NCI-H1105 (cell line): ENCODE results near the gene PTPN7.
"Not testable (repeated sequence)": the region's sequence is repeated elsewhere in the genome, so short reads cannot be mapped to it uniquely, and the experiment has no call there.

Experiments
- DNase-seq: peaks from one replicate; lab custom pipeline; 2025; lab: John Stamatoyannopoulos, UW

The PTPN7 gene

DNA sequence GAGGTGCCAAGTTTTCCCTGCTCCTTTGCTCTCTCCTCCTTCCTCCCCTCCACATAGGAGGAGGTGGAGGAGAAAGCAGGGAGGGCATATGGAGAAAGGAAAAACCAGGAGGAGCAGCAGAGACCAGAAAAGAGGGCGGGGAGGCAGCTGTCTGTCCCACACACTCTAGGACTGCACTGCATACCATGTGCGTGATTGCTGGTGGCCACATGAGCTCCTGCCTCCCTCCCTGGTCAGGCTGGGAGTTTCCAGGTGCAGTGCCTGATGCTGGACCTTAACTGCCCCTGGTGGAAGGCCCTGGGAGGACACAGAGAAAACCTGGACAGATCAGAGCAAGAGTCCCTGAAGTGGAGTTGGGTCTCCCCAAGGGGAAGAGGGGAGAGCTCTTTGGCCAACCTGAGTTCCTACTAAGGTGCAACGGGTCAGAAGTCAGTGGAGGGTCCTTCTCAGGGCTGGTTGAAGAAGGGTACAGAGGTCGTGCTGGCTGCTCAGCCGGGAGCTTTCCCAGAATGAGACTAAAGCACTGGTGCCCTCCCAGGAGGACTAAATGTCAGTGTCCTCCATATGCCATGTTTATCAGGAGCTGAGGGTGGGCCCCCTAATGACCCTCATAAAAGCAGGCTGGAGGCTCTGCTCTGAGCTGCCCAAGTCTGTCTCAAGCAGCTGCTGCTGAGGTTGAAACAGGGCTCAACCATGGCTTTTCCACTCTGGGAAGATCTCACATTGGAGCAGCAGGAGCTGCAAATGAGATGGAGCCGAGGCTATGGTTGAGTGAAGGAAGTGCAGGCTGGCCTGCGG lies 29.7 kb upstream of the PTPN7 start:
- no peak for DNase-seq

DNA sequence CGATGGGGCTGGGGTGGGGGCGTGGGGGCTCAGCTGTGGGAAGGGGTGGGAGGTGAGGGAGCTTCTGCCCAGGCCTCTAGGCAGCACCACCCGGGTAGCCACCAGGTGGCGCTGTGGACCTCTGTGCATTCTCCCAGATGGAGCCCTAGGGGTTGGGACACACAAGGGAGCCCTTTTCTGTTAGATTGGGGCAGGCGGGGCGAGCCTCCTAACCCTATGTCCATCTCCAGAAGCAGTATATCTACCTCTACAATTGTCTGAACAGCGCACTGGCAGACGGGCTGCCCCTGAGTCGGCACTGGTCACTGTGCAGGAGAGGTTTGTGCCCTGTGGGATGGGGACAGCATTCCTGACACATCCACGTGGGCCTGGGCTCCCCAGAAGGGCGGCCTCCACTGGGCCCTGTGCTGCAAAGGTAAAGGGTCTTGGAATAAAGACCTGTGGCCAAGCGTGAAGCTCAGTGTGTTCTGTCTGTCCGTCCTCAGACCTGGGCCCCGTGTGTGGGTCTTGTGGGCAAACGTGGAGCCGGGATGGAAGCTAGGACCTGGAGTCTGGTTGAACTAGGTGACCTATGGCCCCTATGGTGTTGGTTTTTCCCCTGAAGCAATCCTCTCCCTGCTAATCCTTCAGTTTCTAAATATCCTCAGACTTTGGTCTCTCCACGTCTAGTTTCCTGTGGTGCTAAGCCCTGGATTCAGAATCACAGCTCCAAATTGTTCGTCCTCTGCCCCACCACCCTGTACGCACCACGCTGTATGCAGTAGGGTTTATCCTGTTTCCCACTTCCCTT lies 28.8 kb upstream of the PTPN7 start:
- DNase-seq, result peak; percentile 65

DNA sequence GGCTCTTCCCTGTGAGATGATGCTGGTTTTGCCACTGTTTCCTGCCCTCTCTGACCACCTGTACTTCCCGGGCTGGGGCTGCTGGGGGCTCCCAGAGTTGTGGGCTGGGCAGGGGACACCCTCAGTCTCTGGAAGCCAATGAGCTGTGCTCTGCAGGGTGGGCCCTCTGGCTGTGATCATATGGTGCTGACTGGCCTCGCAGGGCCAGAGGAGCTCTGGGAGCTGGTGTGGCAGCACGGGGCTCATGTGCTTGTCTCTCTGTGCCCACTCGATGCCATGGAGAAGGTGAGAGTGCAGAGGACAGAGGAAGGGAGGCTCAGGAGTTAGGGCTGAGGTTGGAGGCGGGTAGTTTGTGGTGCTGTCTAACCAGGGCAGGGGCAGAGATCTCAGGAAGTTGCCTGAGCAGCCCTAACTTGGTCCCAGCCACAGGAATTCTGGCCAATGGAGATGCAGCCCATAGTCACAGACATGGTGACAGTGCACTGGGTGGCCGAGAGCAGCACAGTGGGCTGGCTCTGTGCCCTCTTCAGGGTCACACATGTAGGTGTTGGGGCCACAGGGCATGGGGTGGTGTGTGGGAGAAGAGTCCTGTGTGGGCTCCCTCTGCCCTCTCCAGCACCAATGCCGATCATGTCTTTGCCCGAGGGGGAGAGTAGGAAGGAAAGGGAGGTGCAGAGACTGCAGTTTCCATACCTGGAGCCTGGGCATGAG lies 27.4 kb upstream of the PTPN7 start:
- DNase-seq, result no peak

DNA sequence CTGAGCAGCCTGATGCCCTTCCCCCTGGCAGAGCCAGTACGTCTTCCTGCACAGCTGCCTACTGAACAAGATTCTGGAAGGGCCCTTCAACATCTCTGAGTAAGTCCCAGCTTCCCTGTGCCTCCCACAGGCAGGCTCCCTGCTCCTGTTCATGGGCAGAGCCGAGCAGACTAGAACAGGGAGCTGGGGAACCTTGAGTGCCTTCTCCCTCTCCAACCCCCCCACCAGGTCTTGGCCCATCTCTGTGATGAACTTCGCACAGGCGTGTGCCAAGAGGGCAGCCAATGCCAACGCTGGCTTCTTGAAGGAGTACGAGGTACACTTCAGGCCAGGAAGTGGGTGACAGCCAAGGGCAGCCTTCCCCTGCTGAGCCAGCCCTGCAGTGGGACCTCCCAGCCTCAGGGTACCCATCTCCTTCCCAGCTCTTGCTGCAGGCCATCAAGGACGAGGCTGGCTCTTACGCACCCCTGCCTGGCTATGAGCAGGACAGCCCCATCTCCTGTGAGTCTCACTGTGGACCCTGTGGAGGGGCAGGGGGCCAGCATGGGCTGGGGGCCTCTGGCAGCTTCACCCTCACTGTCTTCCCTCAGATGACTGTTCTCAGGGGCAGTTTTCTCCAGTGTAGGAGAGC lies 26.8 kb upstream of the PTPN7 start:
- no peak for DNase-seq

DNA sequence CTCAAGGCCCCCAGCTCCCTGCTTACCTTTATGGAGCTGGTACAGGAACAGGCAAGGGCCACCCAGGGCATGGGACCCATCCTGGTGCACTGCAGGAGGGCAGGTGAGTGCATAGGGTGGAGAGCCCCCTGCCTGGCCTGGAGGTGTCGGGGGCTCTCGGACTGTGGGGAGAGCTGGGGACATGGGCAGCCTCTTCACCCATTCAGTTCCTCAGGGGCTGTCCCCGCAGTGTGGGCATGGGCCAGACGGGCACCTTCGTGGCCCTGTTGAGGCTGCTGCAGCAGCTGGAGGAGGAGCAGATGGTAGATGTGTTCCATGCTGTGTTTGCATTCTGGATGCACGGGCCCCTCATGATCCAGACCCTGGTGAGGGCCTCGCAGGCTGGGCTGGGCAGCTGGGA lies 25.9 kb upstream of the PTPN7 start:
- DNase-seq, result no peak

DNA sequence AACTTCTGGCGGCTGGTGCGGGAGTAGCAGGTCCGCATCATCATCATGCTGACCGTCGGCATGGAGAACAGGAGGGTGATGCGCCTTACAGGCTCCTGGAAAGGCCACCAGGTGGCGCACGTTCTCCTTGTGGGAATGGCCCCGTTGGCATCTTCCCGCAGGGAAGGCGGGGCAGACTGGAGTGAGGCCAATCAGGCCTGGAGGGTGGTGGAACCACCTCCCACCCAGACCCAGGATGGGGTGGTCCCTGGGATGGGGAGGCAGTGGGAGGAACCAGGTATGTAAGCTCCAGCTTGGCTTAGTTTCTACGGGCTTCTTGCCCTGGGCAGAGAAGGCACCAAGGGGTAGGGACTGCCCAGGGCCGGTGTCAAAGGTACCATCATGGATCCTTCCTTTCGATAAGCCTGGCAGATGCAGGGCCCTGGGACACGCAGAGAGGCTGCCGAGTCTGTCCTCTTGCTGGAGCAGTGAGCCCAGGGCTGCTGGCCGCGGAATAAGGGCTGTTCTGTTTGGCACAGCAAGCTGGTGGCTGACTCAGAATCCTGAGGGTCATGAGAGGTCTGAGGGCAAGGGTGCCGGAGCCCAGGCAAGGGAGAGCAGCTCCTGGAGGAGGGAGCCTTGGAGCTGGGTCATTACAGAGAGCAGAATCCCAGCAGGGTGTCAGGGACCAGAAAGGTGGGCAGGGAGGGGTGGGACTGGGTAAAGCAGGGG lies 24.5 kb upstream of the PTPN7 start:
- DNase-seq, result peak; percentile 89

DNA sequence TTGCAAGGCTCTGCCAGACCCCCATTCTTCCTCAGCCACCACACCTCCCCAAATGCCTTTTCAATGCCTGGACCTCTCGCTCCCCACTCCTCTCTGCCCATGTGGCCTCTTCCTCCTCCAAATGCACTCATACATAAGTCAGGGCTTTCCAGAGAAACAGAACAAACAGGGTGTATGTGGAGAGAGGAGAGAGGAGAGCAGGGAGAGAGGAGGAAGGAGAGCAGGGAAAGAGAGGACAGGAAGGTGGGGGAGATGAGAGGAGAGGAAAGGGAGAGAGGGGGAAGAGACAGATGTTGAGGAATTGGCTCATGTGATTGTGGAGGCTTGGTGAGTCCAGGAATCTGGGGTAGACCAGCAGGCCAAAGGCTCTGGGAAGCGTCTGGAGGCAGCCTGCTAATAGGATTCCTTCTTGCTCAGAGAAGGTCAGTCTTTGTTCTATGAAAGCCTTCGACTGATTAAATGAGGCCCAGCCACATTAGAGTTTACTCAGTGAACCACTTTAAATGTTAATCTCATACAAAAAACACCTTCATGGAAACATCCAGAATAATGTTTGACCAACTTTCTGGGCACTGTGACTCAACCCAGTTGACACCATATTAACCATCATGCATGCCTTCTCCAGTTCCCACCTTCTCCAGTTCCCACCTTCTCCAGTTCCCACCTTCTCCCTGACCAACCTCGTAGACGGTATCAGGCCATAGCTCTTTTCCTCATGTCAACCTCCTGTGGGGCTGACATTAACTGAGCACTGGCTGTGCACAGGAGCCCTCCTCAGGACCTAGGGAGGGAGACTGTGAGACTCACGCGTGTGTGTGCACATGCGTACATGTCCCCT lies 21.9 kb upstream of the PTPN7 start:
- DNase-seq, result no peak

DNA sequence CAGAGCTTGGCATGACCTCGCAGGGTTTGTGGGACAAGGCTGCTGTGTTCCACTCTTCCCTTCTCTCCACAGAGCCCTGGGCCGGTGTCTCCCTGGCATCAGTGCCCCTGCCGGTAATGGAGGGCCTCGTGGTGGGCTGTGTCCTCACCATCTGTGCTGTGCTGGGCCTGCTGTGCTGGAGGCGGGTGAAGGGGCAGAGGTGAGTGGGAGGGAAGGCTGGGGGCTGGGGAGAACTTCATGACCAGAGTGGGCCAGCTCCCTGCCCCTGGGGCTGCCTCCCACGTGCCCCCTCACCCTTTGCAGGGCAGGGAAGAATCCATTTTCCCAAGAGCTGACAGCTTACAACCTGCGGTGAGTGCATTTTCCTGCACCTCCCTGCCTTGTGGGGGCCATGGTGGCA lies 21.2 kb upstream of the PTPN7 start:
- no peak for DNase-seq

DNA sequence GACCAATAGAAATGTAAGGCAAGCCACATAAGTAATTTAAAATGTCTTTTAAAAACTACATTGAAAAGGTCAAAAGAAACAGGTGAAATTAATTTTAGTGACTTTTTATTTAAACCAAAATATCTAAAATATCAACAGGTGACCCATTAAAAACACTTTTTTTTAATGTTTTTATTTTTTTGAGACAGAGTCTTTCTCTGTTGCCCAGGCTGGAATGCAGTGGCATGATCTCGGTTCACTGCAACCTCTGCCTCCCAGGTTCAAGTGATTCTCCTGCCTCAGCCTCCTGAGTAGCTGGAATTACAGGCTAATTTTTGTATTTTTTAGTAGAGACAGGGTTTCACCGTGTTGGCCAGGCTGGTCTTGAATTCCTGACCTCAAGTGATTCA lies 20.3 kb upstream of the PTPN7 start:
- not testable (repeated sequence) for DNase-seq

DNA sequence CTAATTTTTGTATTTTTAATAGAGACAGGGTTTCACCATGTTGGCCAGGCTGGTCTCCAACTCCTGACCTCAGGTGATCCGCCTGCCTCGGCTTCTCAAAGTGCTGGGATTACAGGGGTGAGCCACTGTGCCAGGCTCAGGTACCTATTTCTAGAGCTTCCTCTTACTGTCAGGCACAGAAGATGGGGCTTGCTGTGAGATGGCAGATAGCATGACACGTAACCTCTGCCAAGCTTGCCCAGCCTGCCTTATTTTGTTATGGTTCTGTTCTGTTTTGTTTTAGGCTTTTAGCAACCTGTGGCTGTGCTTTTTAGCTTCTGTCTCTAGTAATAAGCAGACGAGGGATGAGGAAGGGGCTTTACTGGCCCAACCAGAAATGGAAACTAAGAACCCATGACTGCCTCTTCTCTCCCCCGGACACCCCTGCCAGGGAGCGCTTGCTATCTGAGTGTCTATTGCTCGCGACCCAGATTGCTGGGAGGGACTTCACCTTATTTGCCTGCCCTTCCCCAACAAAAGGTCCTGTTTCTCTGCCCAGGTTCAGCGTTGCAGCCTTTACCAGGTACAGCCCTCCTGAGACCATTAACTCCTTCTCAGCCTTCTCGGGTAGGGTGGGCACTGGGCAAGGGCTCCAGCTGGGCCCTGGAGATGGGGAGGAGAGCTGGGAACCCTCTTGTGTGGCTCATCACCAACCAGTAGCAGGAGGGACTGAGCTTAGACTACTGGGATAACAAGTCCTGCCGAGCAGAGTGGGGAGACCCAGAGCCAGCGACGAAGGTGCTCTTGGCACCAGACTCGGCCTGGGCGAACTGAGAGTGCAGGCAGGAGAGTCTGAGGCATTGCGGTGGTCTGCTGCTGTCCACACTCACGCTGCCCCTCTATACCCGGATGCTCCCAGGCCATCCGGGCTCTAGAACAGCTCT lies 19.7 kb upstream of the PTPN7 start:
- no peak for DNase-seq

DNA sequence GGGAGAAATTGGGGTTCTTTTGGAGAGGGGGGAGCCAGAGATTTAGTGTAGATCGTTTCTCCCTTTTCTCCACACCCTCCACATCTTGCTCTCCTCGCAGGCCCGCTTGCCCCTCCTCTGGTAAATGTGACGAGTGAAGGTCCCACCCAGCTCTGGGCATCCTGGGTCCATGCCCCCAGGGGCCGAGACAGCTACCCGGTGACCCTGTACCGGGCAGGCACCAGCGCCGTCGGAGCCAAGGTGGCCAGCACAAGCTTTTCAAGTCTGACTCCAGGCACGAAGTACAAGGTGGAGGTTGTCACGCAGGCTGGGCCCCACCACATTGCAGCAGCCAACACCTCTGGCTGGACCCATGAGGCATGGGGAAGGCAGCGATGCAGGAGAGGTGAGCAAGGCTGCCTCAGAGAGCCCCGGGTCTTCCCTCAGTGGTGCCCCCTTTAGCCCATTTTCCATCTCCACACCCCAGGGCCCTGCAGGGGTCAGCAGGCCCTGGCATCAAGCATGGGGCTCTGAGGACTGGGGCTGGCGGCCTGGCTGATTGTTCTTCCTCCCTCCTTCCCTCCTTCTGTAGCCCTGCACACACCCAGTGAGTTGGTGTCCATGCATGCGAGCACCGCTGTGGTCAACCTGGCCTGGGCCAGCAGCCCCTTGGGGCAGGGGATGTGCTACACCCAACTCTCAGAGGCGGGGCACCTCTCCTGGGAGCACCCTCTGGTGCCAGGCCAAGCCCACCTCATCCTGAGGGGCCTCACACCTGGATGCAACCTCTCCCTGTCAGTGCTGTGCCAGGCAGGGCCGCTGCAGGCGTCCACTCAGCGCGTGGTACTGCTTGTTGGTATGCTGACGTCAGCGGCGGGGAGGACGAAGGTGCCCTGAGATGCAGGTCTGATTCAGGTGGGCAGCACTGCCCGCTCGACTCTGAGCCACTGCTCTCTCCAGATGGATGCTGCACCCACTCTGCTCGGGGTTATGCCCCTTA lies 16.8 kb upstream of the PTPN7 start:
- DNase-seq, result no peak

DNA sequence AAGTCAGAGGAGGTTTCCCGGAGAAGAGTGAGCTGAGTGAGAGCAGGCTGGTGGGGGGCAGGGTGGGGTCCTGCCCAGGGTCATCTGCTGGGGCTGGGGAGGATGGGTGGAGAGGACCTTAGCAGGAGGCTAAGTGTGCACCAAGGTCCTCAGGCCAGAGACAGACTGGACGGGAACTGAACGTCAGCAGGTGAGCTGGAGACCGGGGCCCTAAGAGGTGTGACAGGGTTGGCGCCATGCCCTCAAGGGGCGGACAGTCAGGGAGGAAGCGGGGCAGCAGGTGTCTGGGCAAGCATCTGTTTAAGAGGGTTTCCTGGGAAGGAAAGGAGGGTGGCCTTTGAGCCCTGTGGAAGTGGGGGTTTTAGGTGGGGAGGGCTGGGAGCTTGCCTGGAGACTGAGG lies 13.6 kb upstream of the PTPN7 start:
- DNase-seq, result no peak

DNA sequence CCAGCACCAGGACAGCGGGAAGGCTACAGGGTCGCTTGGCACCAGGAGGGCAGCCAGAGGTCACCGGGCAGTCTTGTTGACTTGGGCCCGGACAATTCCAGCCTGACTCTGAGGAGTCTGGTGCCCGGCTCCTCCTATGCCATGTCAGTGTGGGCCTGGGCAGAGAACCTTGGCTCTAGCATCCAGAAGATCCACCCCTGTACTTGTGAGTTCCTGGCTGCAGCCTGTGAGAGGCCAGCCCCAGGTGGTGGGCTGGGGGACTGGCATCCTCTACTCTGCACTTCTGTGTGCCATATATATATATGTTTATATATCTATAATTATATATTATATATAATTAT lies 11.6 kb upstream of the PTPN7 start:
- DNase-seq, result no peak

DNA sequence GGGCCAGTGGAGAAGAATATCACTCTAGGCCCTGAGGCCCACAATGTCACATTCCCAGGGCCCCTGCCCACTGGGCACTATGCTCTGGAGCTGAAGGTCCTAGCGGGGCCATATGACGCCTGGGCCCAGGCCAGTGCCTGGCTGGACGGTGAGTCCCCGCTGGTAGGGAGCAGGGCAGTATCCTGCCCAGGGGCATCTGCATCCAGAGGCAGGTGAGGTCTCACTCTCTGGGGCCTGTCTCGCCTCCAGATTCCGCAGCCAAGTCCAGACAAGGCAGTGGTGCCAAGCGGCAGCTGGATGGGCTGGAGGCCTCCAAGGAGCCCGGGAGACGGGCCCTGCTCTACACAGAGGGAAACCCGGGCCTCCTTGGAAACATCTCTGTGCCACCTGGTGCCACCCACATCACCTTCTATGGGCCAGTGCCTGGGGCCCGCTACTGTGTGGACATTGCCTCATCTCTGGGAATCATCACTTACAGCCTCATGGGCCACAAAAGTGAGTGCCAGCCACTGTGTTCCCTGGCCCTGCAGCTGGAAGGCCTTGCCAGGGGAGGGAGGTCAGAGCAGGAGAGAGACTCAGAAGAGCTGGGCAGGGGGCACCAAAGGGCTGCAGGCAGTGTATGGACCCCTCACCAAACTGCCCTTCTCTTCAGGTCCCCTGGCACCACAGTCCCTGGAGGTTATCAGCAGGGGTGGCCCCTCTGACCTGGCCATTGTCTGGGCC lies 11.1 kb upstream of the PTPN7 start:
- DNase-seq, result no peak

DNA sequence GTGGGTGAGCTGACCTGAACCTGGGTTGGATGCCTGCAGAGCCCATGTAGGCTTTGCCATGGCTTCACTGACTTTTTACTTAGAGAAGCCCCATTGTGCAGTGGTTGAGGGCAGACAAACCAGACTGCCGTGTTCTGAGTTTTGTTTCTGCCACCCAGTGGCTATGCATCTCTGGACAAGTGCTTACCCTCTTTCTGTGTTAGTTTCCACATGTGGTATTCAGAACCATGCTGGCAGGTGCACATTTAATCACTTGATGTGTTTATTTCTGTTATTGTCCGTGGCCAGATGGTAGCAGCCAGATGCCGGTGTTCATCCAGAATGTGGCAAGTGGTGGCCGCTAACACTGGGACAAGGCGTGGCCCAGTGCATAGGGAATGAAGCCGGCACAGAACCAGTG lies 10.3 kb upstream of the PTPN7 start:
- no peak for DNase-seq

DNA sequence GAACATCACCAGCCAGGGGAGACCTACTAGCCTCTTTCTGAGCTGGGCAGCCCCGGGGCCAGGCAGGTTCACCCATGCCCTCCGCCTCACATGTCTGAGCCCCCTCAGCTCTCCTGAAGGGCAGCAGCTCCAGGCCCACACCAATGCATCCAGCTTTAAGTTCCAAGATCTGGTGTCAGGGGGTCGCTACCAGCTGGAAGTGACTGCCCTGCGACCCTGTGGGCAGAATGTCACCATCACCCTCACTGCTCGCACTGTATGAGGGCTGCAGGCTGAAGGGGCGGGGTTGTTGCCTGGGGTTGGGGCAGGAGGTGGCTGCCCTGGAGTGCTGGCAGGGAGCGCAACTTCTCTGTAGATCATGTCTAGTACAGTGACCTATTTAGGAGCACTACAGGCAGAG lies 8.5 kb upstream of the PTPN7 start:
- DNase-seq, result no peak

DNA sequence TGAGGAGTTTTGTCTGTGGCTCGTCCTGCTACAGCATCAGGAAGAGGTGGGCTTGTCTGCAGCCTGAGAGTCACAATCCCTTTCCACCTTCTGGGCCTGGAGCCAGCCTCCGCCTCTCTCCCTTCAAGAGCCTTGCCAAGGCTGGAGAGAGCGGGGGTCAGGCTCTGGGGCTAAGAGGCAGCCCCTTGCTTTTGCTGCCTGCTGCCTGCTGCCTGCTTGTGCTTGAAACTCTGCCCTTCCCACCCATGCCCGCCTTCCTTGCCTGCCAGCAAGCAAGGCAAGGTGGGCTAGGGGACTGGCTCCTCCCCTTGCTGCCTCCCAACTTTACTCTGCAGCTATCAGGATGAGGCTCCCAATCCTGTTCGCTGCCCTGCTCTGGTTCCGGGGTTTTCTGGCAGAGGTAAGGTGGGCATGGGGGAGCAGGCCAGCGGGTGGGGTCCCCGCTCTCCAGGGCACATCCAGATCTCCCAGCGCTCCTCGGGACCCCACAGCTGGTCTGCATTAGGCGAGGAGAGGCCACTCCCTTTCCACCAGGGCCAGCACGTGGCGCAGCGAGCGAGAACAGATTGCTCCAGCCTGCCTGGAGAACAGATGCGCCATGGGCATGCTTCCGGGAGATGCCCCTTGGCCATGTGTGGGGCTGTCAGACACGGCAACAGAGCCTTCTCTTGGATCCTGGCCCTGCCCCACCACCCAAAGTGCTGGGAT lies 7.5 kb upstream of the PTPN7 start:
- DNase-seq, result peak; percentile 27
